HEK293 (cell line): ENCODE data around the gene FRMD4A.

Source experiments
- CTCF ChIA-PET: fragments of 350-600 bp; formaldehyde crosslinking; extraction: SDS; loops from one replicate; lab custom pipeline; 2021; ENCODE audit warnings: antibody characterized with exemption; lab: Yijun Ruan, JAX
- POLR2A ChIA-PET: fragments of 300-600 bp; formaldehyde crosslinking; extraction: SDS; loops from one replicate; lab custom pipeline; 2020; ENCODE audit warnings: antibody characterized with exemption, inconsistent platforms; lab: Yijun Ruan, JAX
- H3K27ac ChIP-seq: fragments of 200-500 bp; sonication (Bioruptor generic); 2 replicates; pipeline ENCODE4 v1.5.1; 2014; ENCODE audit warnings: low read depth, low read length, control low read depth, inconsistent platforms; ENCODE audit errors: extremely low read depth
- H3K36me3 ChIP-seq, 2 experiments: fragments of 200-500 bp in 1 of 2; sonication (Bioruptor generic) in 1 of 2; 1 replicate in 1 of 2; 2 replicates in 1 of 2; pipeline ENCODE4 v1.5.1; 2014 to 2017; ENCODE audit warnings: inconsistent platforms in 2 of 2, low read length in 2 of 2; ENCODE audit not compliant: control insufficient read depth in 2 of 2, insufficient read depth in 1 of 2
- H3K4me1 ChIP-seq: fragments of 200-500 bp; sonication (Bioruptor generic); 2 replicates; pipeline ENCODE4 v1.5.1; 2014; ENCODE audit warnings: mild to moderate bottlenecking, low read length, inconsistent platforms; ENCODE audit not compliant: control insufficient read depth, insufficient read depth
- H3K4me3 ChIP-seq: 2 replicates; pipeline ENCODE4 v1.5.1; 2011; ENCODE audit warnings: low read depth, mild to moderate bottlenecking, control low read depth, low read length, moderate library complexity
- H3K9me3 ChIP-seq: fragments of 200-500 bp; sonication (Bioruptor generic); 2 replicates; pipeline ENCODE4 v1.5.1; 2014; ENCODE audit warnings: low read depth, low read length, inconsistent platforms; ENCODE audit not compliant: control insufficient read depth, insufficient read depth
- BCL11B ChIP-seq: fragments of 450-650 bp; formaldehyde crosslinking; IDR thresholded peaks from 2 replicates; pipeline ENCODE4 v1.5.1; 2016; ENCODE audit warnings: low read depth, missing biosample characterization, missing genetic modification characterization
- INSM2 ChIP-seq: fragments of 450-650 bp; formaldehyde crosslinking; IDR thresholded peaks from 2 replicates; pipeline ENCODE4 v1.5.1; 2016; ENCODE audit warnings: missing biosample characterization, missing genetic modification characterization
- KLF17 ChIP-seq: fragments of 450-650 bp; formaldehyde crosslinking; IDR thresholded peaks from 2 replicates; pipeline ENCODE4 v1.5.1; 2016; ENCODE audit warnings: missing biosample characterization, missing genetic modification characterization
- KLF9 ChIP-seq: fragments of 450-650 bp; formaldehyde crosslinking; IDR thresholded peaks from 2 replicates; pipeline ENCODE4 v1.5.1; 2016; ENCODE audit warnings: missing biosample characterization, missing genetic modification characterization, low read depth
- ZBTB10 ChIP-seq: fragments of 450-650 bp; formaldehyde crosslinking; IDR thresholded peaks from 2 replicates; pipeline ENCODE4 v1.5.1; 2016; ENCODE audit warnings: missing biosample characterization, missing genetic modification characterization
- ZNF10 ChIP-seq: fragments of 450-650 bp; formaldehyde crosslinking; IDR thresholded peaks from 2 replicates; pipeline ENCODE4 v1.5.1; 2017; ENCODE audit warnings: missing biosample characterization, missing genetic modification characterization
- ZNF140 ChIP-seq: fragments of 450-650 bp; formaldehyde crosslinking; IDR thresholded peaks from 2 replicates; pipeline ENCODE4 v1.5.1; 2016; ENCODE audit warnings: missing biosample characterization, missing genetic modification characterization
- ZNF24 ChIP-seq: fragments of 450-650 bp; formaldehyde crosslinking; IDR thresholded peaks from 2 replicates; pipeline ENCODE4 v1.5.1; 2016; ENCODE audit warnings: missing biosample characterization, missing genetic modification characterization
- ZNF335 ChIP-seq: fragments of 450-650 bp; formaldehyde crosslinking; conservative IDR thresholded peaks from 2 replicates; pipeline ENCODE4 v1.5.1; 2016; ENCODE audit warnings: missing biosample characterization, missing genetic modification characterization
- ZNF366 ChIP-seq: fragments of 450-650 bp; formaldehyde crosslinking; conservative IDR thresholded peaks from 2 replicates; pipeline ENCODE4 v1.5.1; 2016; ENCODE audit warnings: missing biosample characterization, missing genetic modification characterization
- ZNF394 ChIP-seq: fragments of 450-650 bp; formaldehyde crosslinking; IDR thresholded peaks from 2 replicates; pipeline ENCODE4 v1.5.1; 2016; ENCODE audit warnings: missing biosample characterization, missing genetic modification characterization, mild to moderate bottlenecking, moderate library complexity, borderline replicate concordance
- ZNF610 ChIP-seq: fragments of 450-650 bp; formaldehyde crosslinking; IDR thresholded peaks from 2 replicates; pipeline ENCODE4 v1.5.1; 2016; ENCODE audit warnings: missing biosample characterization, missing genetic modification characterization, borderline replicate concordance
- ZNF660 ChIP-seq: fragments of 450-650 bp; IDR thresholded peaks from 2 replicates; pipeline ENCODE4 v1.5.1; 2018; ENCODE audit warnings: missing biosample characterization, mild to moderate bottlenecking, missing genetic modification characterization
- ZNF707 ChIP-seq: fragments of 450-650 bp; formaldehyde crosslinking; IDR thresholded peaks from 2 replicates; pipeline ENCODE4 v1.5.1; 2016; ENCODE audit warnings: missing biosample characterization, missing genetic modification characterization
- ZNF776 ChIP-seq: fragments of 450-650 bp; formaldehyde crosslinking; IDR thresholded peaks from 2 replicates; pipeline ENCODE4 v1.5.0; 2017; ENCODE audit warnings: missing biosample characterization, missing genetic modification characterization, borderline replicate concordance
- ZNF843 ChIP-seq: fragments of 450-650 bp; formaldehyde crosslinking; IDR thresholded peaks from 2 replicates; pipeline ENCODE4 v1.5.1; 2016; ENCODE audit warnings: missing biosample characterization, missing genetic modification characterization
- ZSCAN4 ChIP-seq: fragments of 450-650 bp; formaldehyde crosslinking; IDR thresholded peaks from 2 replicates; pipeline ENCODE4 v1.5.1; 2017; ENCODE audit warnings: missing biosample characterization, missing genetic modification characterization
- TF ChIP-seq, protein P1 (sequence below): fragments of 450-650 bp; formaldehyde crosslinking; IDR thresholded peaks from 2 replicates; pipeline ENCODE4 v1.5.1; 2017; ENCODE audit warnings: missing biosample characterization, missing genetic modification characterization
- TF ChIP-seq, protein P2 (sequence below): fragments of 450-650 bp; formaldehyde crosslinking; IDR thresholded peaks from 2 replicates; pipeline ENCODE4; 2016; ENCODE audit warnings: missing biosample characterization, missing genetic modification characterization

The FRMD4A gene

GRCh38 chr10:13621931-13622330, 708.8 kb downstream of the FRMD4A start:
- Histone ChIP-seq H3K4me3 (no peak overlapping the region), H3K4me1 (peaks cover 3% of the 10 kb centered on the region; the same call in 1 of the 2 replicates), H3K27ac (no peak overlapping the region), H3K36me3 (peaks cover 11 to 44% of the 10 kb centered on the region in 2 experiments), H3K9me3 (no peaks in the 10 kb centered on the region)
- CTCF ChIA-PET = interaction anchor here (1.4 to 1.6 kb wide), 2 partner anchors 9 to 18 kb away, joined by 5 to 7 read pairs; no protein-coding TSS in a partner anchor
- TF ChIP-seq ZNF394 (tag by site-specific recombination) (no peak), ZNF366 (tag by site-specific recombination) (no peak), ZNF140 (tag by site-specific recombination) (no peak), ZNF660 (tag by site-specific recombination) (no peak), KLF9 (no peak), ZNF843 (tag by site-specific recombination) (no peak), ZNF610 (no peak), BCL11B (tag by site-specific recombination) (no peak), ZBTB10 (tag by site-specific recombination) (no peak), INSM2 (tag by site-specific recombination) (no peak), ZNF10 (tag by site-specific recombination) (no peak), ZNF707 (tag by site-specific recombination) (no peak), ZNF24 (tag by site-specific recombination) (no peak), ZSCAN4 (tag by site-specific recombination) (no peak), KLF17 (no peak), ZNF335 (tag by site-specific recombination) (no peak), ZNF776 (tag by site-specific recombination) (no peak)
- TF ChIP-seq, protein P1, sequence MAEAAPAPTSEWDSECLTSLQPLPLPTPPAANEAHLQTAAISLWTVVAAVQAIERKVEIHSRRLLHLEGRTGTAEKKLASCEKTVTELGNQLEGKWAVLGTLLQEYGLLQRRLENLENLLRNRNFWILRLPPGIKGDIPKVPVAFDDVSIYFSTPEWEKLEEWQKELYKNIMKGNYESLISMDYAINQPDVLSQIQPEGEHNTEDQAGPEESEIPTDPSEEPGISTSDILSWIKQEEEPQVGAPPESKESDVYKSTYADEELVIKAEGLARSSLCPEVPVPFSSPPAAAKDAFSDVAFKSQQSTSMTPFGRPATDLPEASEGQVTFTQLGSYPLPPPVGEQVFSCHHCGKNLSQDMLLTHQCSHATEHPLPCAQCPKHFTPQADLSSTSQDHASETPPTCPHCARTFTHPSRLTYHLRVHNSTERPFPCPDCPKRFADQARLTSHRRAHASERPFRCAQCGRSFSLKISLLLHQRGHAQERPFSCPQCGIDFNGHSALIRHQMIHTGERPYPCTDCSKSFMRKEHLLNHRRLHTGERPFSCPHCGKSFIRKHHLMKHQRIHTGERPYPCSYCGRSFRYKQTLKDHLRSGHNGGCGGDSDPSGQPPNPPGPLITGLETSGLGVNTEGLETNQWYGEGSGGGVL (tag by site-specific recombination) = no peak
- TF ChIP-seq, protein P2, sequence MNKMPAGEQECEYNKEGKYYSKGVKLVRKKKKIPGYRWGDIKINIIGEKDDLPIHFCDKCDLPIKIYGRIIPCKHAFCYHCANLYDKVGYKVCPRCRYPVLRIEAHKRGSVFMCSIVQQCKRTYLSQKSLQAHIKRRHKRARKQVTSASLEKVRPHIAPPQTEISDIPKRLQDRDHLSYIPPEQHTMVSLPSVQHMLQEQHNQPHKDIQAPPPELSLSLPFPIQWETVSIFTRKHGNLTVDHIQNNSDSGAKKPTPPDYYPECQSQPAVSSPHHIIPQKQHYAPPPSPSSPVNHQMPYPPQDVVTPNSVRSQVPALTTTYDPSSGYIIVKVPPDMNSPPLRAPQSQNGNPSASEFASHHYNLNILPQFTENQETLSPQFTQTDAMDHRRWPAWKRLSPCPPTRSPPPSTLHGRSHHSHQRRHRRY (tag by site-specific recombination) = no peak
- POLR2A ChIA-PET = no interaction called here
